Measurements from ENCODE around the gene SOS1.

SOS1 gene

DNA sequence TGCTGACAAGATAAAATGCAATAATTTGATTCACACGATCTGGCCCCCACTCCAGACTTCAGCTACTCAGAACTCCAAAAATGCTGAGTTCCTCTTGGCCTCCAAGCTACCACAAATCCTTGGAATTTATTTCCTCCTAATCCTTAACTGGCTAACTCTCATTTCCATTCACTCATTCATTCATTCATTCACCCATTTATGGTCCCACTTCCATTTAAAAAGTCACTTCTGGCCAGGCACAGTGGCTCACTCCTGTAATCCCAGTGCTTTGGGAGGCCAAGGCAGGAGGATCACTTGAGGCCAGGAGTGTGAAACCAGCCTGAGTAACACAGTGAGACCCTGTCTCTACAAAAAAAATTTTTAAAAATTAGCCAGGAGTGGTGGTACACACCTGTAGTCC is 12.5 kb downstream of the SOS1 start:
- Histone ChIP-seq H3K27me3 (ENCODE audit: control insufficient read depth in 2 of 2, insufficient read depth in 2 of 2, low read length in 2 of 2) (no peaks in the 10 kb centered on the region), H3K9ac (ENCODE audit: low read depth in 1 of 2, low read length in 2 of 2) (no peak overlapping the region), H3K4me1 (ENCODE audit: control insufficient read depth in 2 of 2, insufficient read depth in 2 of 2, low read length in 2 of 2) (no peaks in the 10 kb centered on the region), H3K9me3 (ENCODE audit: control insufficient read depth in 2 of 2, low read length in 2 of 2) (no peaks in the 10 kb centered on the region), H3K27ac (ENCODE audit: low read depth in 2 of 2, low read length in 2 of 2) (no peak overlapping the region), H3K36me3 (ENCODE audit: control insufficient read depth in 2 of 2, insufficient read depth in 2 of 2, low read length in 2 of 2) (peaks cover 5 to 6% of the 10 kb centered on the region in 2 donors), H3K4me3 (ENCODE audit: low read length in 2 of 2) (no peak overlapping the region)

DNA sequence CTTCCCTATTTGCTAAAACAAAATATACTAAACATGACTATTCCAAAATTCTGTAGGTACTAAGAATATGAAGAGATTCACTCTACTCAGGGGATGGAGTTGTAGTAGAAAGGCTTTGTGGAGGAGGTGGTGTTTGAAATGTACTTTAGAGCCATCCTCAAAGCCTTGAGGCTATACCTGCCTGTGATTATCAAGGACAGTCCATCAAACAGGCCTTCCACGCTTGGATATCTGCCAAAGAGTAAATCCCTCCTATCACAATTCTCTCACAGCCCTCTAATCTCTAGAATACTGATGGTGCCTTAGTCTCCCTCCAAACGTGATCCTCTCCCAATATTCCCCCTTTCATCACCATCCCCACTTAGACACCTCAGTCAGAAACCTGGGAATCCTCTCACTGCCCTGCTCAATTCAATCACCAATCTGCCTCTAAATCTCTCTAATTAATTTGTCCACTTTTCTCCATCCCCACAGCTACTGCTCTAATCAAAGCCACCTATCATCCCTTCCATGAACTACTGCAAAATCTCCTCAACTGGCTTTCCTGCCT is 13.1 kb downstream of the SOS1 start:
- Histone ChIP-seq H3K9ac (ENCODE audit: low read depth in 1 of 2, low read length in 2 of 2) (no peak overlapping the region), H3K4me3 (ENCODE audit: low read length in 2 of 2) (no peak overlapping the region), H3K4me1 (ENCODE audit: control insufficient read depth in 2 of 2, insufficient read depth in 2 of 2, low read length in 2 of 2) (no peaks in the 10 kb centered on the region), H3K9me3 (ENCODE audit: control insufficient read depth in 2 of 2, low read length in 2 of 2) (no peaks in the 10 kb centered on the region), H3K27ac (ENCODE audit: low read depth in 2 of 2, low read length in 2 of 2) (no peak overlapping the region), H3K27me3 (ENCODE audit: control insufficient read depth in 2 of 2, insufficient read depth in 2 of 2, low read length in 2 of 2) (no peaks in the 10 kb centered on the region), H3K36me3 (ENCODE audit: control insufficient read depth in 2 of 2, insufficient read depth in 2 of 2, low read length in 2 of 2) (peaks cover 5 to 6% of the 10 kb centered on the region in 2 donors)

DNA sequence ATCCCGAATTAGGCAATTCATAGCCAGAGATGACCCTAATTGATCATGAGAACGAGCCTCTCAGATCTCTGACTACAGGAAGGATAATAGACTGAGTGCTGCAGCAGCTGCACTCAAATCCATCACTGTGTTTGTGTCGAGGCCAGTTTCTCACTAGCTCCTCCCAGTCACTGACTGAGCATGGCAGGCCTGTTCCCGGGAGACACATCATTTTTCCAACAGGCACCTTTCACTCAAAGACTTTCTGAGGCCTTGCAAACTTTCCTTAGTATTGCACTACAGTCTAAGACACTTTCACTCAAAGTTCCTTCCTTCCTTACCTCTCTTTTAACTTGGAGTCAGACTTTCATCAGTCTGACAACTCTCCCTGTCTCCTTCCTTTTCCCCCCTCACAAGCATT is 13.7 kb downstream of the SOS1 start:
- Histone ChIP-seq H3K4me1 (ENCODE audit: control insufficient read depth in 2 of 2, insufficient read depth in 2 of 2, low read length in 2 of 2) (no peaks in the 10 kb centered on the region), H3K9ac (ENCODE audit: low read depth in 1 of 2, low read length in 2 of 2) (no peak overlapping the region), H3K36me3 (ENCODE audit: control insufficient read depth in 2 of 2, insufficient read depth in 2 of 2, low read length in 2 of 2) (peaks cover 2% of the 10 kb centered on the region in 2 donors), H3K4me3 (ENCODE audit: low read length in 2 of 2) (no peak overlapping the region), H3K9me3 (ENCODE audit: control insufficient read depth in 2 of 2, low read length in 2 of 2) (no peaks in the 10 kb centered on the region), H3K27me3 (ENCODE audit: control insufficient read depth in 2 of 2, insufficient read depth in 2 of 2, low read length in 2 of 2) (no peaks in the 10 kb centered on the region), H3K27ac (ENCODE audit: low read depth in 2 of 2, low read length in 2 of 2) (no peak overlapping the region)

DNA sequence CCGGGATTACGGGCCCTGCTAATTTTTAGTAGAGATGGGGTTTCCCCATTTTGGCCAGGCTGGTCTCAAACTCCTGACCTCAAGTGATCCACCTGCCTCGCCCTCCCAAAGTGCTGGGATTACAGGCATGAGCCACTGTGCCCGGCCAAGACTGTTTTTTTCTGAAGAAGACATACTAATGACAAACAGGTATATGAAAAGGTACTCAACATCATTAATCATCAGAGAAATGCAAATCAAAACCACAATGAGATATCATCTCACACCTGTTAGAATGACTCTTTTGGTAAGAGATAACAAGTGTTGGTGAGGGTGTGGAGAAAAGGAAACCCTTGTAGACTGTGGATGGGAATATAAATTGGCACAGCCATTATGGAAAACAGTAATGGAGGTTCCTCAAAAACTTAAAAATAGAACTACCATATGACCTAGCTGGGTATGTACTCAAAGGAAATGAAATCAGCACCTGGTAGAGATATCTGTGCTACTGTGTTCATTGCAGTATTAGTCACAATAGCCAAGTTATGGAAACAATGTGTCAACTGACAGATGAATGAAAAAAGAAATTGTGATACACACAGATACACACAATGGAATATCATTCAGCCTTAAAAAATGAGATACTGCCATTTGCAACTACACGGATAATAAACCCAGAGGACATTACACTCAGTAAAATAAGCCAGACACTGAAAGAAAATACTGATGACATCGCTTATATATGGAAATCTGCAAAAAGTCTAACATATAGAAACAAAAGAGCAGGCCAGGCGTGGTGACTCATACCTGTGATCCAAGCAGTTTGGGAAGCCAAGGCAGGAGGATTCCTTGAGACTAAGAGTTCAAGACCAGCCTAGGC is 20.8 kb downstream of the SOS1 start:
- Histone ChIP-seq H3K36me3 (ENCODE audit: control insufficient read depth in 2 of 2, insufficient read depth in 2 of 2, low read length in 2 of 2) (no peaks in the 10 kb centered on the region), H3K9me3 (ENCODE audit: control insufficient read depth in 2 of 2, low read length in 2 of 2) (no peaks in the 10 kb centered on the region), H3K4me1 (ENCODE audit: control insufficient read depth in 2 of 2, insufficient read depth in 2 of 2, low read length in 2 of 2) (no peaks in the 10 kb centered on the region), H3K9ac (ENCODE audit: low read depth in 1 of 2, low read length in 2 of 2) (no peak overlapping the region), H3K27ac (ENCODE audit: low read depth in 2 of 2, low read length in 2 of 2) (no peak overlapping the region), H3K27me3 (ENCODE audit: control insufficient read depth in 2 of 2, insufficient read depth in 2 of 2, low read length in 2 of 2) (no peaks in the 10 kb centered on the region), H3K4me3 (ENCODE audit: low read length in 2 of 2) (no peak overlapping the region)

DNA sequence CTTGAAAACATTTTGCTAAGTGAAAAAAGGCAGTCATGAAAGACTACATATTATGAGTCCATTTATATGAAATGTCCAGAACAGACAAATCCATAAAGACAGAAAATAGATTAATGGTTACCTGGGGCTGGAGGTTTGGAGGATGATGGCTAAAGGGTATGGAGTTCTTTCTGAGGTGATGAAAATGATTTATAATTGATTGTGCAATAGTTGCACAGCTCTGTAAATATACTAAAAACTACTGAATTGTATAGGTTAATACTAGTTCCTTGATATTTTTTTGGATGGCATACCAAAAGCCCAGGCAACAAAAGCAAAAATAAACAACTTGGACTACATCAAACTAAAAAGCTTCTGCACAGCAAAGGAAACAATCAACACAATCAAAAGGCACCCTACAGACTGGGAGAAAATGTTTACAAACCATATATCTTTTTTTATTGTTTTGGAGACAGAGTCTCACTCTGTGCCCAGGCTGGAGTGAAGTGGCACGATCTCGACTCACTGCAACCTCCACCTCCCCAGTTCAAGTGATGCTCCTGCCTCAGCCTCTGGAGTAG is 21.5 kb downstream of the SOS1 start:
- no peaks in the 10 kb centered on the region for H3K27me3 ChIP-seq (ENCODE audit: control insufficient read depth in 2 of 2, insufficient read depth in 2 of 2, low read length in 2 of 2)
- no peak overlapping the region for H3K4me3 ChIP-seq (ENCODE audit: low read length in 2 of 2)
- no peaks in the 10 kb centered on the region for H3K36me3 ChIP-seq (ENCODE audit: control insufficient read depth in 2 of 2, insufficient read depth in 2 of 2, low read length in 2 of 2)
- no peak overlapping the region for H3K27ac ChIP-seq (ENCODE audit: low read depth in 2 of 2, low read length in 2 of 2)
- no peaks in the 10 kb centered on the region for H3K4me1 ChIP-seq (ENCODE audit: control insufficient read depth in 2 of 2, insufficient read depth in 2 of 2, low read length in 2 of 2)
- no peak overlapping the region for H3K9ac ChIP-seq (ENCODE audit: low read depth in 1 of 2, low read length in 2 of 2)
- no peaks in the 10 kb centered on the region for H3K9me3 ChIP-seq (ENCODE audit: control insufficient read depth in 2 of 2, low read length in 2 of 2)

DNA sequence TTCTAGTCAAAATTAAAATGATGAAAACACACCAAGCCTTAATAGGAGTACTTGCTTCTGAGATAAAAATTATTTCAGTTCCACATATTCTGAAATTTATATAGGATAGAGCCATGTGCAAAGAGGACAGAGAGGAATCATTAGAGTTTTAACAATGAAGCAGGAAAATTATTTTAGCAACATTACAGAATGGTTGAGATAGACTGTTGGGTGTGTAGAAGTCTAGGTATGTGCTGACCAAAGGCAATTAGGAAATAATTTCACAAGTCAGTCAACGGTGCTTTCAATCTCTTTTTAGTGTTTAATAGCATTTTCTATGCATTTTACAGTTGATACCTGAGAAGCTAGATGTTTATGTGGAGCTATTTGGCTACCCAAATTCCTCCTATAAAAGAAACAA is 25.2 kb downstream of the SOS1 start:
- Histone ChIP-seq H3K9me3 (ENCODE audit: control insufficient read depth in 2 of 2, low read length in 2 of 2) (no peaks in the 10 kb centered on the region), H3K27ac (ENCODE audit: low read depth in 2 of 2, low read length in 2 of 2) (peak overlapping the region in 1 of 2 donors; percentile 40), H3K4me3 (ENCODE audit: low read length in 2 of 2) (no peak overlapping the region), H3K36me3 (ENCODE audit: control insufficient read depth in 2 of 2, insufficient read depth in 2 of 2, low read length in 2 of 2) (no peaks in the 10 kb centered on the region), H3K27me3 (ENCODE audit: control insufficient read depth in 2 of 2, insufficient read depth in 2 of 2, low read length in 2 of 2) (no peaks in the 10 kb centered on the region), H3K9ac (ENCODE audit: low read depth in 1 of 2, low read length in 2 of 2) (no peak overlapping the region), H3K4me1 (ENCODE audit: control insufficient read depth in 2 of 2, insufficient read depth in 2 of 2, low read length in 2 of 2) (peaks cover 2 to 6% of the 10 kb centered on the region in 2 donors)

DNA sequence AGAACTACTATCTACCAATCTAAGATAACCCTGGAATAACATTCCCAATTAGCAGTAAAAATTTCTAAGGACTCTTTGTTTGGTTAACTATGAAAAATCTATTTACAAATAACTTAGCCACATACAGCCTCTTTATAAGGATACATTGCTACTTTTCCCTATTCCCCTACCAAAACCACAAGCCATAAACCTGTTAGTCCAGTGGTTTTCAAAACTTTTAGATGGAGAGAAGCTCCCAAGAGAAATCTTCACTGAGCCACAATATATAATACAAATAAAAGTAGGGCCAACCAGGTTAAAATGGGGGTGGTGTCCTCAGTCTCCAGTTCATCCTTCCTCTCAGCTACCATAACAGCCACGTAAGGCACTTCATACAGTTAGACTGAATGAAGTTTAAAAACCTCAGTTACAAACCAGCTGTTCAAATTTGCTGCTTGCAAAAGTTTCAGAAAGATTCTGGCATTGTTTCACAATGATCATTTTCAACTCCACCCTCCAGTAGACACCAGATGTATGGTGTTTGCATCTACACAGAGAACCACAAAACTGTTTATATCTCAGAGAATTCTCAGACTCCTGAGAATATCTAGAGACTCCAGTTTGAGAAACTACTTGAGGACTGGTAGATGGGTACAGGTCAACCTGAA is 26.0 kb downstream of the SOS1 start:
- Histone ChIP-seq H3K27ac (ENCODE audit: low read depth in 2 of 2, low read length in 2 of 2) (peak overlapping the region in 1 of 2 donors; percentile 40), H3K4me3 (ENCODE audit: low read length in 2 of 2) (no peak overlapping the region), H3K9ac (ENCODE audit: low read depth in 1 of 2, low read length in 2 of 2) (no peak overlapping the region), H3K36me3 (ENCODE audit: control insufficient read depth in 2 of 2, insufficient read depth in 2 of 2, low read length in 2 of 2) (no peaks in the 10 kb centered on the region), H3K4me1 (ENCODE audit: control insufficient read depth in 2 of 2, insufficient read depth in 2 of 2, low read length in 2 of 2) (peaks cover 2 to 6% of the 10 kb centered on the region in 2 donors), H3K9me3 (ENCODE audit: control insufficient read depth in 2 of 2, low read length in 2 of 2) (no peaks in the 10 kb centered on the region), H3K27me3 (ENCODE audit: control insufficient read depth in 2 of 2, insufficient read depth in 2 of 2, low read length in 2 of 2) (no peaks in the 10 kb centered on the region)

DNA sequence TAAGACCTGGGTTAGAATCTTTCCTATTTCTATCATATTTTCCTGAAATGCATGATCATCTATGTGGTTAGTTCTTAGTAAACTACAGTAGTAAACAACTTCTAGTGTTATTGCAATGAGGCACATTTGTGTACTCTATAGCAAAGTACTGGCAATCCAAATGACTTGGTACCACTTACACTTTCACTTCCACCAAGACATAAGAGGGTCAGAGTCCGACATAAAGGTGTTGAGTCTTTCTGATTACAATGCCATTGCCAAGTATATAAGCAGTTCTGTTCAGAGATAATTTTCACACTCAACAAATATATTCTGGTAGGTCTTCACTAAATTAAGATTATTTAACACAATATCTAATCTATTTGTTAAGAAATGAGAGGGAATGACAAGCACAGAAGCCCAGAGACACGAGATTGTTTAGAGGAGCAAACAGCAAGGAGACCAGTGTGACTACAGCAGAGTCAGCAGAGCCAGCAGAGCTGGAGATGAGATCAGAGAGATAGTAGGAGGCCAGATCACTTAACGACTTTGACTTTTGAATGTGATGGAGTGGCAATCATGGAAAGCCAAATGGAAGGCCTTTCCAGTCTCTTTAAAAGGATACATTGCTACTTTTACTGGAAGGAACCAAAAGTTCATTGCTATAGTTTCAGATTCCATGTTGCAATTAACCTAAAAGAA is 27.5 kb downstream of the SOS1 start:
- no peaks in the 10 kb centered on the region for H3K27me3 ChIP-seq (ENCODE audit: control insufficient read depth in 2 of 2, insufficient read depth in 2 of 2, low read length in 2 of 2)
- H3K9ac ChIP-seq (ENCODE audit: low read depth in 1 of 2, low read length in 2 of 2): no peak overlapping the region
- H3K36me3 ChIP-seq (ENCODE audit: control insufficient read depth in 2 of 2, insufficient read depth in 2 of 2, low read length in 2 of 2): no peaks in the 10 kb centered on the region
- H3K4me3 ChIP-seq (ENCODE audit: low read length in 2 of 2): no peak overlapping the region
- H3K9me3 ChIP-seq (ENCODE audit: control insufficient read depth in 2 of 2, low read length in 2 of 2): no peaks in the 10 kb centered on the region
- peaks cover 2 to 6% of the 10 kb centered on the region in 2 donors for H3K4me1 ChIP-seq (ENCODE audit: control insufficient read depth in 2 of 2, insufficient read depth in 2 of 2, low read length in 2 of 2)
- no peak overlapping the region for H3K27ac ChIP-seq (ENCODE audit: low read depth in 2 of 2, low read length in 2 of 2)

DNA sequence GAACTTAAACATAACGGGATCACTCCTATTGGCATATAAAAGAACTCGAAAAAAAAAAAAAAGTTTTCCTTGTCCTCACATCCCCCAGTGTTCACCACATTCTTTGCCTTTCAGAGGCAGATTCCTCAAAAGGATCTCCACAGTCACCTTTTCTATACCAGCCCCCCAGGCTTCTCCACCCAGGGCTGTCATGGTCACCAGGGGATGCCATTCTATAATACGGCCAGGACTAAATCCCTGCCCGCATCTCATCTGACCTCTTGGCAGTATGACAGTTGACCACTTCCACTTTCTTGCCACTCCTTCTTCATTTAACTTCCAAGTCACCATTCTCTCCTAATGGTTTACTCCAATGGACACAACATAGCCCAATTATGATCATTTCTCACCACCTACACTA is 29.3 kb downstream of the SOS1 start:
- Histone ChIP-seq H3K9me3 (ENCODE audit: control insufficient read depth in 2 of 2, low read length in 2 of 2) (no peaks in the 10 kb centered on the region), H3K27ac (ENCODE audit: low read depth in 2 of 2, low read length in 2 of 2) (no peak overlapping the region), H3K9ac (ENCODE audit: low read depth in 1 of 2, low read length in 2 of 2) (no peak overlapping the region), H3K36me3 (ENCODE audit: control insufficient read depth in 2 of 2, insufficient read depth in 2 of 2, low read length in 2 of 2) (no peaks in the 10 kb centered on the region), H3K27me3 (ENCODE audit: control insufficient read depth in 2 of 2, insufficient read depth in 2 of 2, low read length in 2 of 2) (no peaks in the 10 kb centered on the region), H3K4me3 (ENCODE audit: low read length in 2 of 2) (no peak overlapping the region), H3K4me1 (ENCODE audit: control insufficient read depth in 2 of 2, insufficient read depth in 2 of 2, low read length in 2 of 2) (peaks cover 2 to 6% of the 10 kb centered on the region in 2 donors)

All from mucosa of rectum (tissue), 2 donors.